GM19468 (cell line): ENCODE results near the gene HOOK2.

ENCODE experiments used
- ATAC-seq: cut with Tn5 transposase; IDR thresholded peaks from one replicate; pipeline ENCODE4 v1.9.1; 2021; ENCODE audit warnings: mild to moderate bottlenecking, moderate library complexity, moderate number of reproducible peaks; ENCODE audit not compliant: unreplicated experiment; ENCODE audit errors: extremely low read depth

The HOOK2 gene

GRCh38 chr19:12794196-12794941 is 19.0 kb upstream of the HOOK2 start:
- ATAC-seq, result no peak

- peak; percentile 12 for ATAC-seq
Measured at GRCh38 chr19:12793290-12794195, 18.2 kb upstream of the HOOK2 start.

- no peak for ATAC-seq
Measured at GRCh38 chr19:12792853-12793289, 17.5 kb upstream of the HOOK2 start.

- no peak for ATAC-seq
Measured at GRCh38 chr19:12792051-12792852, 16.9 kb upstream of the HOOK2 start.

- peak; percentile 7 for ATAC-seq
Measured at GRCh38 chr19:12791345-12792050, 16.1 kb upstream of the HOOK2 start, which contains the start of gene JUNB. Gene JUNB (plus strand): TSS chr19:12791486. CDS start chr19:12791772, 286 bp downstream.

- ATAC-seq, result no peak
Measured at GRCh38 chr19:12790628-12791344, 15.4 kb upstream of the HOOK2 start.

GRCh38 chr19:12789904-12790619 is 14.7 kb upstream of the HOOK2 start:
- peak; percentile 14 for ATAC-seq

- ATAC-seq, result peak; percentile 0
Measured at GRCh38 chr19:12789098-12789903, 13.9 kb upstream of the HOOK2 start.

GRCh38 chr19:12788682-12789097 is 13.3 kb upstream of the HOOK2 start:
- ATAC-seq, result no peak

GRCh38 chr19:12788042-12788681 is 12.8 kb upstream of the HOOK2 start:
- no peak for ATAC-seq

- no peak for ATAC-seq
Measured at GRCh38 chr19:12787458-12787857, 12.1 kb upstream of the HOOK2 start.

GRCh38 chr19:12786952-12787351 is 11.6 kb upstream of the HOOK2 start:
- ATAC-seq, result no peak

GRCh38 chr19:12786141-12786870 is 11.0 kb upstream of the HOOK2 start:
- no peak for ATAC-seq

GRCh38 chr19:12785431-12786031 is 10.2 kb upstream of the HOOK2 start:
- ATAC-seq, result no peak

GRCh38 chr19:12784871-12785430 is 9.6 kb upstream of the HOOK2 start:
- ATAC-seq, result no peak

GRCh38 chr19:12784394-12784870 is 9.1 kb upstream of the HOOK2 start:
- ATAC-seq, result no peak
